Tibial nerve (tissue), 4 donors: ENCODE measurements around the gene OR51D1. TPM values are rescaled to one million over a fixed set of nuclear protein-coding genes. Genes with fewer than 3 reads are reported as not detected.

ENCODE experiments used
- DNase-seq, 2 donors: peaks; one replicate each; pipeline ENCODE4 v3.0.0-alpha.2; 2019; ENCODE audit warnings: low spot score in 2 of 2
- H3K27ac ChIP-seq, 4 donors: fragments of 200-600 bp; sonication (generic) in 3 of 4; one replicate each; pipeline ENCODE4 v1.5.1; 2017 to 2019; ENCODE audit warnings: mild to moderate bottlenecking in 1 of 4
- H3K27me3 ChIP-seq, 2 donors: fragments of 200-600 bp; sonication (generic) in 1 of 2; one replicate each; pipeline versions ENCODE4 v1.5.1 to v1.6.0; 2017 to 2019
- H3K36me3 ChIP-seq, 3 donors: fragments of 200-600 bp; sonication (generic); one replicate each; pipeline ENCODE4 v1.5.1; 2018 to 2019
- H3K4me1 ChIP-seq, 4 donors: fragments of 200-600 bp; sonication (generic) in 3 of 4; one replicate each; pipeline ENCODE4 v1.5.1; 2017 to 2019
- H3K4me3 ChIP-seq, 4 donors: fragments of 200-600 bp; sonication (generic) in 3 of 4; one replicate each; pipeline ENCODE4 v1.5.1; 2017 to 2019; ENCODE audit warnings: mild to moderate bottlenecking in 1 of 4, moderate library complexity in 1 of 4
- H3K9me3 ChIP-seq, 4 donors: fragments of 200-600 bp; sonication (generic) in 3 of 4; one replicate each; pipeline ENCODE4 v1.5.1; 2017 to 2019
- CTCF ChIP-seq, 5 experiments: fragments of 200-600 bp in 3 of 5; fragments of 450-650 bp in 2 of 5; sonication (generic) in 3 of 5; IDR thresholded peaks; one replicate each; pipeline ENCODE4 v1.5.1; 2016 to 2019; ENCODE audit warnings: antibody characterized with exemption in 5 of 5, mild to moderate bottlenecking in 3 of 5, moderate library complexity in 2 of 5
- EP300 ChIP-seq, 2 donors: sonication (generic); formaldehyde crosslinking; IDR thresholded peaks; one replicate each; pipeline ENCODE4 v1.6.1; 2017; ENCODE audit warnings: antibody characterized with exemption in 2 of 2, mild to moderate bottlenecking in 1 of 2
- POLR2A ChIP-seq, 2 donors: fragments of 450-650 bp; IDR thresholded peaks; one replicate each; pipeline ENCODE4 v1.6.1; 2017; ENCODE audit warnings: antibody characterized with exemption in 2 of 2, mild to moderate bottlenecking in 2 of 2, moderate library complexity in 2 of 2
- WGBS, 2 donors: methylation state at CpG; one replicate each; pipeline ENCODE4 v1.1.5; 2018; 5-methylcytosine and 5-hydroxymethylcytosine counted together
- total RNA-seq, 4 donors: library from RNA; depleted of rRNA; stranded (reverse); fragments of >200 nt; gene quantifications; one replicate each; pipeline ENCODE4 v1.1.0, GENCODE V29; 2016

Gene OR51D1
- total RNA-seq, 4 donors from 2014 or later = not detected

GRCh38 chr11:4639931-4640330 is 2.7 kb downstream of the OR51D1 start:
- Histone ChIP-seq H3K4me3 (no peak overlapping the region), H3K4me1 (peaks cover 0 to 7% (median 0%) of the 10 kb centered on the region in 4 donors), H3K36me3 (no peaks in the 10 kb centered on the region), H3K27me3 (no peaks in the 10 kb centered on the region), H3K27ac (no peak overlapping the region), H3K9me3 (no peaks in the 10 kb centered on the region)
- 89 to 95% methylated on average over 6 of the region's 6 CpGs for WGBS, 2 donors
- no peak for DNase-seq
- TF ChIP-seq EP300 (IDR thresholded peaks at IDR 0.05) (no peak), CTCF (IDR thresholded peaks at IDR 0.05) (no peak)

- Histone ChIP-seq H3K4me3 (no peak overlapping the region), H3K27me3 (no peaks in the 10 kb centered on the region), H3K4me1 (peaks cover 0 to 7% (median 0%) of the 10 kb centered on the region in 4 donors), H3K36me3 (no peaks in the 10 kb centered on the region), H3K9me3 (no peaks in the 10 kb centered on the region), H3K27ac (no peak overlapping the region)
- TF ChIP-seq EP300 (IDR thresholded peaks at IDR 0.05) = no peak
- no peak for TF ChIP-seq POLR2A (IDR thresholded peaks at IDR 0.05)
- no peak for TF ChIP-seq CTCF (IDR thresholded peaks at IDR 0.05)
- WGBS, 2 donors = 85 to 86% methylated on average over 7 of the region's 7 CpGs
- DNase-seq = no peak
Observed at GRCh38 chr11:4641501-4641900, 4.2 kb downstream of the OR51D1 start.

GRCh38 chr11:4642043-4642442 is 4.8 kb downstream of the OR51D1 start:
- no peak overlapping the region for H3K4me3 ChIP-seq
- no peaks in the 10 kb centered on the region for H3K9me3 ChIP-seq
- H3K27me3 ChIP-seq = no peaks in the 10 kb centered on the region
- WGBS, 2 donors = 76 to 79% methylated on average over 7 of the region's 7 CpGs
- TF ChIP-seq POLR2A (IDR thresholded peaks at IDR 0.05) (no peak), EP300 (IDR thresholded peaks at IDR 0.05) (no peak), CTCF (IDR thresholded peaks at IDR 0.05) (no peak)
- no peak for DNase-seq
- no peaks in the 10 kb centered on the region for H3K36me3 ChIP-seq
- H3K27ac ChIP-seq = no peak overlapping the region
- H3K4me1 ChIP-seq = peaks cover 0 to 3% (median 0%) of the 10 kb centered on the region in 4 donors

- Histone ChIP-seq H3K36me3 (no peaks in the 10 kb centered on the region), H3K27ac (no peak overlapping the region), H3K4me3 (no peak overlapping the region), H3K27me3 (no peaks in the 10 kb centered on the region), H3K9me3 (no peaks in the 10 kb centered on the region), H3K4me1 (peaks cover 0 to 6% (median 0%) of the 10 kb centered on the region in 4 donors)
- no peak for TF ChIP-seq POLR2A (IDR thresholded peaks at IDR 0.05)
- TF ChIP-seq CTCF (IDR thresholded peaks at IDR 0.05) = no peak
- no peak for TF ChIP-seq EP300 (IDR thresholded peaks at IDR 0.05)
- DNase-seq = no peak
- 24 to 25% methylated on average over 5 of the region's 5 CpGs for WGBS, 2 donors
Observed at GRCh38 chr11:4643076-4643475, 5.8 kb downstream of the OR51D1 start.

GRCh38 chr11:4643682-4644081 is 6.4 kb downstream of the OR51D1 start, which contains the start of gene OR51E1:
TSS of gene OR51E1 (plus strand) at chr11:4643982. CDS start at chr11:4652527, 8,545 bp downstream.
- Histone ChIP-seq H3K27me3 (no peaks in the 10 kb centered on the region), H3K9me3 (no peaks in the 10 kb centered on the region), H3K27ac (no peak within 1 kb of the TSS), H3K4me1 (peaks cover 0 to 6% (median 0%) of the 10 kb centered on the region in 4 donors), H3K36me3 (no peaks in the 10 kb centered on the region), H3K4me3 (peak within 1 kb of the TSS in 1 of 4 donors; percentile 6)
- DNase-seq = no peak
- WGBS, 2 donors = 63 to 77% methylated on average over 3 of the region's 3 CpGs
- no peak for TF ChIP-seq EP300 (IDR thresholded peaks at IDR 0.05)

- 60 to 71% methylated on average over 4 of the region's 4 CpGs for WGBS, 2 donors
- Histone ChIP-seq H3K4me1 (peaks cover 0 to 6% (median 0%) of the 10 kb centered on the region in 4 donors), H3K9me3 (no peaks in the 10 kb centered on the region), H3K27ac (no peak overlapping the region), H3K27me3 (no peaks in the 10 kb centered on the region), H3K36me3 (no peaks in the 10 kb centered on the region), H3K4me3 (peak overlapping the region in 1 of 4 donors; percentile 6)
- DNase-seq = no peak
- TF ChIP-seq POLR2A (IDR thresholded peaks at IDR 0.05) (no peak), EP300 (IDR thresholded peaks at IDR 0.05) (no peak), CTCF (IDR thresholded peaks at IDR 0.05) (no peak)
Observed at GRCh38 chr11:4644233-4644632, 7.0 kb downstream of the OR51D1 start.
